Fibroblast of the conjunctiva (primary cell): ENCODE data around the gene ACE.

Experiments used
- DNase-seq: peaks from one replicate; pipeline ENCODE4 v3.0.0-alpha.2; 2010; ENCODE audit warnings: low read depth

The ACE gene

GRCh38 chr17:63474586-63475460, 2.0 kb upstream of the ACE start:
- DNase-seq, result no peak

DNA sequence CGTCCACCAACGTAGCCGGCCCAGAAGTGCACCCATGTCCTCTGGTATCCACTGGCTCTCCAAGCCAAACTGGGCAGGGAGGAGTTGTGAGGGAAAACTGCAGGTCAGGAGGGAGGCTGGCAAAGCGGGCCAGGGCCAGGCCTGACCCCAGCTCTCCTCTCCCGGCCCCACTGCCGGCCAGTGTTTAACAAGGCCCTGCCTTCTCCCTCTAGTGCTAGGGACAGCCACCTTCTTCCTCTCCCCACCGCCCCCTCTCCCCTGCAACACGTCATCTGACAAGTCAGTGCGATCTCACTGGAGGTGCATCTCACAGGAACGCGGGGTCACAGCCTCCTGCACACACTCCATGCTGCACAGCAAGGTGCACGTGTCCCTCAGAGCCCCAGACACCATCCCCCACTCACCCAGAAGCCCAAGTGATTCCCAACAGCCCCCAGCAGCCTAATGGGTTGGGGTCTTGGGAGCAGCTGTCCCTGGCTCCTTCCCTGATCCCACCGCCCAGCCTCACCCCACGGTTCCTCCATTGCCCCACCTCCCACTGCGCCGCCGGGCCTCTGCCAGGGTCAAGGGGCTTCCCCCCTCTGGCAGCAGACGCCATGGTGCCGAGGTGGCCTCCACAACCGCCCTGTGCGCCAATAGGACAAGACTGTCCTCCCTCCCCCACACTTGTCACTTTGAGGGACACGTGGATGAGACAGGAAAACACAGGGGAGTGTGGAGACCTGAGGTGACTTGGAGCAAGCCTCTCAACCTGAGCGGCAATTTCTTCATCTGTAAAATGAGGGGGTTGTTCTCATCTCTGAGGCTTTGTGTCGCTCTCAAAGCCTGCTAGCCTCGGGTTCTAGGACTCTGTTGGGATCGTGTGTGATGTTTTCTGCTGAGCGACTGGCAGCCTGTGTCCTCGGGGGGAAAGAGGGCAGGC, 1.1 kb upstream of the ACE start:
- no peak for DNase-seq

DNA sequence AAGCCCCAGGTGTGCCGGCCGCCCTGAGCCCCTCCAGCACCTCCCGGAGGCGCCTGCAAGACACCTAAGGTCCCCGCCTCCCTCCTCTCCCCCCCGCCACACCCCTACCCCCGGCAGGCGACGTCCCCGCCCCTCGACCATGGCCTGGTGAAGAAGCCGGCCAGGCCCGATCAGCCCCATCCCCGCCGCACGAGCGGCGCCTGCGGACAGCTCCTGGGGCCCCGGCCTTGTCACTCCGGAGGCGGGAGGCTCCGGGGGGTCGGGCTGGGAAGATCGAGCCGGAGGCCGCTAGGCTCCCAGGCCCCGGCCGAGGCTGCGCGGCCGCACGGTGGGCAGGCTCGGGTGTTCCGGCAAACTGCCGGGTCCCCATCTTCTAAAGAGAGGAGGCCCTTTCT, 405 bp upstream of the ACE start:
- no peak for DNase-seq

- DNase-seq, result no peak
These were observed 899 bp downstream of the ACE start for GRCh38 chr17:63477480-63478440.

DNA sequence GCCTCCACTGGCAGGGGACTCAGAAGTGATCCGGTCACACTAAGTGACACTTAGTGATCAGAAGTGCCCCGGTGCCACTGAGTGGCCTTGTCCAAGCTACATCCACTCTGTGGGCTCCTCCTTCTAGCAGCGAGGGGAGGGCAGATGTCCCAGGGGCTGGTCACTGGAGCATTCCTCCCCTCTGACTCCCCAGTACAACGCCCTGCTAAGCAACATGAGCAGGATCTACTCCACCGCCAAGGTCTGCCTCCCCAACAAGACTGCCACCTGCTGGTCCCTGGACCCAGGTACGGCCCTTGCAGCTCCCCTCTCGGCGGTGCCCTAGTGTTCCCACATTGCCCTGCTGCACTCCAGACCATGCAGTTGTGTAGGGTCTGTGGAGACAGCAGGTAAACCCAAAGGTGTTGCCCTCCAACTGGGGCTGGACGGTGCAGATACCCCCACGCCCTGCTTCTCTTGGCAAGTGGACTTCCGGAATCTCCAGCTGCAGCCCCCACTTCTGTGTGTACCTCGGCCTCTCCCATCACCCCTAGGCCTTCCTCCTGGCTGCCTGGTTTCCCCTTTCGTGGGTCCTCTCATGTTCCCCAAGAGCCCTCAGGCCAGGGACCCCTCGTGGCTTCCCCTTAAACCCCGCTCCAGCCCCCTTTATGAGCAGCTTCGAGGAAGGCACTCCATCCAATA, 2.1 kb downstream of the ACE start:
- peak; percentile 93 for DNase-seq

- no peak for DNase-seq
These were observed 2.8 kb downstream of the ACE start for GRCh38 chr17:63479495-63480184.

- DNase-seq, result no peak
These were observed 3.4 kb downstream of the ACE start for GRCh38 chr17:63480192-63480784.

GRCh38 chr17:63480826-63481487, 4.1 kb downstream of the ACE start:
- no peak for DNase-seq

GRCh38 chr17:63481488-63481870, 4.6 kb downstream of the ACE start:
- DNase-seq, result no peak

- no peak for DNase-seq
These were observed 5.6 kb downstream of the ACE start for GRCh38 chr17:63482509-63482908.

DNA sequence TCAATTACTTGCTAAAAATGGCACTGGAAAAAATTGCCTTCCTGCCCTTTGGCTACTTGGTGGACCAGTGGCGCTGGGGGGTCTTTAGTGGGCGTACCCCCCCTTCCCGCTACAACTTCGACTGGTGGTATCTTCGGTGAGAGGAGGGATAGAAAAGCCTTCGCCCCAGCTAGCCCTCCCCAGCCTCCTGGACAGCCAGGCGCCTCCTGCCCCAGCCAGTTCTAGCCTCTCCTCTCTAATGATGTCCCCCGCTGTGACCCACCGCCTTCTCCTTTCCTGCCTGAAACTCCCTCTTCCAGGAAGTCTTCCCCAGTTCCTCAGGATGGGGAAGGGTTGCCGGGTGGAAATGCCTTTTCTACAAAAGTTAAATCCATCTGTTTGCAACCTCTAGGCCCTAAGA, 6.2 kb downstream of the ACE start:
- no peak for DNase-seq

GRCh38 chr17:63483655-63484575, 7.1 kb downstream of the ACE start:
- no peak for DNase-seq

DNA sequence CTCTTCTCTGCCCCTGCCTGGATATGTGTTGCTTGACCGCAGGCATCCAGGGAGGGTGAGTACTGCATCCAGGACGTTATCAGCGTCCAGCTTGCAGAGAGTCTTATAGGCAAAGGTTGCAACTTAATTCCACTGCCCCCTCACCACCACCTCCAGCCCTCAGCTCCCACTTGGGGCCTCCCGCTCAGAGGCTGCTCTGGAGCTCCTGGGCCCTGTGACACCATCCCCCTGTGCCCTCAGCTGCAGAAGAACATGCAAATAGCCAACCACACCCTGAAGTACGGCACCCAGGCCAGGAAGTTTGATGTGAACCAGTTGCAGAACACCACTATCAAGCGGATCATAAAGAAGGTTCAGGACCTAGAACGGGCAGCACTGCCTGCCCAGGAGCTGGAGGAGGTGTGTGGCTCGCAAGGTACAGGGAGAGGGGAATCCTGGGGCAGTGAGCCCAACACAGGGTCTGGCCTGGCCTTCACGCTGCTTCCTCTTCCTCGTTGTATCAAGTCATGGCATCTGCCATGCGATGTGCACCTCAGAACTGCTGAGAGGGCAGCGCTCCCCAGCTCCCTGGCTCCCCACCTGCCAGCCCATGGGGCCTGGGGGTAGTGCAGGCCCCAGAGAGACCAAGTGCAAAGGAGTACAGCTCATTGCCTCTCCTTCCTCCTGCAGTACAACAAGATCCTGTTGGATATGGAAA, 9.6 kb downstream of the ACE start:
- no peak for DNase-seq

- DNase-seq, result no peak
These were observed 10.1 kb downstream of the ACE start for GRCh38 chr17:63487014-63487339.

GRCh38 chr17:63488851-63489250, 12.0 kb downstream of the ACE start:
- DNase-seq, result no peak

GRCh38 chr17:63489291-63489690, 12.4 kb downstream of the ACE start:
- DNase-seq, result no peak

- DNase-seq, result no peak
These were observed 13.5 kb downstream of the ACE start for GRCh38 chr17:63490329-63490728.

DNA sequence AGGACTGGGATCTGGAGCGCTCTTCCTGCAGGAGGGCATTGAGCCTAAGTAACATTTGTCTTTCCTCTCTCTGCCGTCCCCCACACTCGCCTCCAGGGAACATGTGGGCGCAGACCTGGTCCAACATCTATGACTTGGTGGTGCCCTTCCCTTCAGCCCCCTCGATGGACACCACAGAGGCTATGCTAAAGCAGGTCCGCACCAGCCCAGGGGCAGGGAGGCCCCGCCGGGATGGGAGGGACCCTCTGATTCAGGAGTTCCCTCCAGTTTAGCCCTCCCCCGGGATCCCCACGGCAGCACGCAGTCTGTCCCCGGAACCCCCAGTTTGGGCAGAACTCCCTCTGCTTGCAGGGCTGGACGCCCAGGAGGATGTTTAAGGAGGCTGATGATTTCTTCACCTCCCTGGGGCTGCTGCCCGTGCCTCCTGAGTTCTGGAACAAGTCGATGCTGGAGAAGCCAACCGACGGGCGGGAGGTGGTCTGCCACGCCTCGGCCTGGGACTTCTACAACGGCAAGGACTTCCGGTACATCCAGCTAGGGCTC, 14.1 kb downstream of the ACE start:
- DNase-seq, result no peak
